DMS53 treated with DMSO at 0.1 percent for 48 hours (cell line): ENCODE data around the gene OMA1.

ENCODE experiments used
- DNase-seq: peaks from one replicate; lab custom pipeline; 2025; ENCODE audit not compliant: unreplicated experiment; lab: John Stamatoyannopoulos, UW

The OMA1 gene

GRCh38 chr1:58465825-58466629, 80.5 kb downstream of the OMA1 start:
- DNase-seq: no peak

- DNase-seq: no peak
Measured at GRCh38 chr1:58465176-58465575, 81.3 kb downstream of the OMA1 start.

DNA sequence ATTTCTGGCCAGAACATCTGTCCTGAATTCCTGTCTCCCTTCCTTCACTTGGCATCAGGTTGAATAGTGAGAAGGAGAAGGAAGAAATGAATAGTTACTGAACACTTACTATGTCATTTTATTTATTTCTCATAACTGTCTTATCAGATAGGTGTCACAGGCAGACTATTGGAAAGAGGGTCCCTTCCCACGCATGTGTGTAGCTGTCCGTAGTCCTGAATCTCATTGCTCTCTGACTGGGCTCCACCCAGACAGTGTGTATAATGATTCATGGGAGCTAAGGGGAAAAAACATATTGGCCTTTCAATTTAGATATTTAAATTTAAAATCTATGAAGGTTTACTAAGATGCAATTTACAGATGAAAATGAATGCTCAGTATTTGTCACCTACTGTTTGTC, 86.1 kb downstream of the OMA1 start:
- no peak for DNase-seq

GRCh38 chr1:58459911-58460310, 86.6 kb downstream of the OMA1 start:
- no peak for DNase-seq

DNA sequence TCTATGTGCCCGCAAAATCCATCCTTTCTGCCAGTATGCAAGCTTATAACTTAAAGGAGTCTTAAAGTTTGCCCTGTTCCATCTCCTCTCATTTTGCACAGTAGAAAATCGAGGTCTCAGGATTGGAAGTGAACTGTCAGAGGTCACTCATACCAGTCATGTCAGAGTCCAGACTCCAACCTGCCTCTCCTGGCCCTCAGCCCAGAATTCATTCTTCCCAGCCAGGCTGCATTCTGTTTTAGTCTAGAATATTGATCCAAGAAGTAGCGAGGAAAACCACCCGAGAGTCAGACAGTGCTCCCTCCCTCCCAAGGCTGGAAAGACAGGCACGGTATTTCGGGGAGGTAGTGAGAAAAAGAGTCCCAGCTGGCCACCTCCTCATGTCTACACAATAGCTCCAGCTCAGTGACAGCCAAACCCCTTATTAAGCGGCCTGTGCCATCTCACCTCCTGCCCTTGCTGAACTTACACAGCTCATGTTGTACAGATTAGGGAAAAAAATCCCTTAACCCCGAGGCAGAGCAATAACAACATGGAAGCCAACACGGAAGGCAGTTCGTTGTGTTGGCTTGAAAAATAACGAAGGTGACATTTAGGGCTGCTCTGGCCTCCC, 89.4 kb downstream of the OMA1 start:
- no peak for DNase-seq

DNA sequence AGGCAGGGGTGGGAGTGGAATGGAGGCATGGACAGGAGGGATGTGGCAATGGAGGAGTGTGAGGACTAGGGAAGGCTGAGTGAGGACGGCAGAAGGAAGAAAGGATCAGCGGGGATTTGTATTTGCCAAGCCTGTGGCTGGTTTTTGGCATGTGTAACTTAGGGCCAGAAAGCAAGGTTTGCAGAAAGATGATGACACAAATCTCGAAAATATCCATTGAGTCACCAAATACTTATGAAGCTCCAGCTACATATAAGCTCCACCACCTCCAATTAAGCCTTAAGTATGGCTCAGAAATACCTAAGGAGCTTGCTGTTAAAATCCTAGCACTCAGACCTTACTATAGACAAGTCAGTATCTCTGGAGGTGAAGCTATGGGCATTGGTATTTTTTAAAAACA, 90.1 kb downstream of the OMA1 start:
- no peak for DNase-seq

- no peak for DNase-seq
Measured at GRCh38 chr1:58454807-58455206, 91.7 kb downstream of the OMA1 start.

DNA sequence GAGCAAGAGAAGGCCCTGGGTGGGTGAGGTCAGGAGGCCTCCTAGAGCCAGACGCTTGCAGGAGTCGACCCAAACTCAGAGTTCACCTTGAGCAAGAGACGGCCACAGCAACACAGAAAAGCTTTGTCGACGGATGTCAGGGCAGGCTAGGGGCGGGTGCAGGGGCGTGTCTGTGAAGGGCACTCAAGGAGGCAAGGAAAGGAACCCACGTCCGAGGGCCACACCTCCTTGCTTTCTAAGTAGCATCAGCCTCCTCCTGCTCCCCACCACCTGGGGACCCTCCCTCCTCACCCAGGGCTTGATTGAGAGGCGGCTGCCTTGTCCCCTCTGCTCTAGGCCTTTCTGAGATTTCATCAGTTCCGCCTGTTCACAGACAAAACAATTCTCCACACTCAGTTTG, 92.1 kb downstream of the OMA1 start:
- DNase-seq: no peak

DNA sequence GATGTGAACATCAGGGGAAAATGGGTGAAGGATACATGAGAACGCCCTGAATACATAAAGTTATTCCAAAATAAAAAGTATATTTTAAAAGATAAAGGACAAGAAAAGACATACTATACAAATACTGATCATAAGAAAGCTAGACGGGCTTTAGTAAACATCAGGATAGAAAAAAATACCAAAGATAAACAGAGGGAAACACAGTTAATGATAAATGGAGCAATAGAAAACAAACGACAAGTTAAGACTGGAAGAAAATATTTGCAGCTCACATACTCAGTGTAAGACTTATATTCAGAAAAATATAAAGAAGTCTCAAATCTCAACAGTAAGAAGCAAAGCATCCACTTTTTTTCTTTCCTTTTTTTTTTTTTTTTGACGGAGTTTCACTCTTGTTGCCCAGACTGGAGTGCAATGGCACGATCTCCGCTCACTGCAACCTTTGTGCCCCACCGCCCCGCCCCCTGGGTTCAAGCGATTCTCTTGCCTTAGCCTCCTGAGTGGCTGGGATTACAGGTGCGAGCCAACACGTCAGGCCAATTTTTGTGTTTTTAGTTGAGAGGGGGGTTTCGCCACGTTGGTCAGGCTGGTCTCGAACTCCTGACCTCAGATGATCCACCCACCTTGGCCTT, 94.8 kb downstream of the OMA1 start:
- no peak for DNase-seq

DNA sequence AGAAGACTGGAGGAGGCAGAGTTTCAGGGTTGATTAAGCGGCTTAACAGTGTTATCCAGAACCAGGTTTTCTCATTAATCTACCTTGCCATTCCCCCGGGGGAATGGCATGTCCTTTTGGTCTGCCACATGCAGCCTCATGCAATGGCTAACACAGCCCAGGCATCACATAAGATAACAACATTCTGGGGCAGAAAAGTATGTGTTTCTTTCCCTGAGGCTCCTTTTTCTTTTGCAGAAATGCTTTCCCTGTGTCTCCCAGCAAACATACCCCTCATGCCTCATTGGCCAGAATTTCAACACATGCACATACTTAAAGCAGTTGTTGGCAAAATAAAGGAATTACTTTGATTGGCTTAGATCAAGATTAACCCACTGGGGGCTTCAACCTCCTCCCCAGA, 98.6 kb downstream of the OMA1 start:
- no peak for DNase-seq

DNA sequence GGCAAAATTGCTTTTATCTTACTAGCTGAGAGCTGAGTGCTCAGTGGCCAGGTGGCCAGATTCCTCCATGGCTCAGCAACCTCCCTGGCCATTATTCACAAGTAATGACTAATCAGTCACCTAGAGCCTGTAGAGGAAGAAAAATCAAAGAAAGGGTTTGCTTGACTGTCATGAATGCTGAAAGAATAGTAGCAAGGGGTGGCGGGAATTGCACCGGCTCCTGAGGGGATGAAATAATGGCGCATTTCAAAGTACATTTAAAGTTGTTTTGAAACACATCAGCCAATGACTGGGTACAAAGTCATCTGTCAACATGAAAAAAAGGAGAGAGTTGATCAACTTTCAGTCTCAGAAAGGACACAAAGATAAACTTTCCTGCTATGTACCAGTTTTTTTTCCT, 99.5 kb downstream of the OMA1 start:
- DNase-seq: no peak

DNA sequence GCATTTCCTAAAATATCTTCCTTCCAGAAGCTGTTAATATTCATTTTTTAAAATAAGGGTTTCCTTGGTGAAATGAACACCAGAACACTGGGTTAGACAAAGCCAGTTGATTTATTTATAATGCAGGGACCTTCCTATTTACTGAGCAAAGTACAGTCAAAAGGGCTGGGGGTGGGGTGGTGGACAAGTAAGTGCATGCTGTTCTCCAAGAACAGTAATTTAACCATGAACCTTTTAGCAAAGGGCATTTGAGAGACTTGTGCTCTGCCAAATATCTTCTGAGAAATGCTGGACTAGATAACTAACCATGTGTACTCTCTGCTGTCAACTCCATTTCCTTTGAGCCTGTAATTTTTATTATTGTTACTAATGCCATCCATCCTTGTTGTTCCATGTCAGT, 100.2 kb downstream of the OMA1 start:
- no peak for DNase-seq

DNA sequence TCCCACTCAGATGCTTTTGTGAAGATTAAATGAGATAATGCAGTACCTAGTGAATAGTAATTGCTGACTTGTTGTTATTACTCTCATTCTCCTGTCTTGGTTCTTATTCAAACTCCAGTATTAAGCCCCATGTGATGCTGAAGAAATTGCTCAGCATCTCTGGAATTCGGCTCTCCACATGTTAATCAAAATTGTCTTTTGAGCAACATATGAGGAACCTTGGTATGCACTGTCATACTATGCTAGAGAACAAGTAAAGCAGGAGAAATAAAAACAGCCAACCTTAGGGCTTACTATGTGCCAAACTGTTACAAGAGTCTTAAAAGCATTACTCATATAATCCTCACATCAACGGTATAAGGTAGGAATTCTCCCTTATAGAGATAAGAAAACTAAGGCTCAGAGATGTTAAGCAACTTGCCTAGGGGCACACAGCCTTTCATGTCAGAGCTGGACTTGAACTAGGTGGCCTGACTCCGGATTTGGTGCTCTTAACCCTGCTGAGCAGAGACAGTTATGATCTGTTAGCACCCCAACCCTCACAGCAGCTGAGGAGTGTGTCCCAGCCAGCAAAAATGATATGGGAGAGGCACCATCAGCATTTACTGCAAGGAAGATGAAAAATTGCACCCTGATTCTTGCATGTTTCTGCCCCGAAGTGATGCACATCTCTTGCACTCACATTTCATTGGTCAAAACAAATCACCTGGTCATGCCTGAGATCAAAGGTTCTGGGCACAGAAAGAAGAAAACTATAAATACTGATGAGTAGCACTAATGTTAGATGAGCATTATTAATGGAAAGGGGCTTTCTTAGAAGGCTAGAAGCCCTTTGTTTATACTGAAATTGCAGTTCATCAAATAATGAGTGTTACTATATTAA, 102.3 kb downstream of the OMA1 start:
- no peak for DNase-seq

DNA sequence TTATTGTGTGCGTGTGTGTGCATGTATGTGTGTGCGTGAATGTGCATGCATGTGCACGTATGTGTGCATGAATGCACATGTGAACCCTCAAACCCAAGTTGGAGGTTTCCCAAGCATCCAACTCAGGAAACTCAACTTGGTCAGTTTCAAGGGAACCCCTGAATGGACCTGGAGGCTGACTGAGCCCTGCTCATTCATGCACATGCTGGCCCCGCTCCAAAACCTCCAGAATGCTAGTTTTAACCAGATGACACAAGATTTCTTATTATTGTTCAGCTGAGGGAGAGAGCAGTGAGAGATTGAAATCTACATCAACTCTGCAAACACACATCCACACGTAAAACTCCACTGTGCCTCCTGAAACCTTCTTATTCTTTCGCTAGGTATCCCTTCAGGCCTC, 104.4 kb downstream of the OMA1 start:
- DNase-seq: no peak

GRCh38 chr1:58441699-58442098, 104.8 kb downstream of the OMA1 start:
- DNase-seq: no peak

DNA sequence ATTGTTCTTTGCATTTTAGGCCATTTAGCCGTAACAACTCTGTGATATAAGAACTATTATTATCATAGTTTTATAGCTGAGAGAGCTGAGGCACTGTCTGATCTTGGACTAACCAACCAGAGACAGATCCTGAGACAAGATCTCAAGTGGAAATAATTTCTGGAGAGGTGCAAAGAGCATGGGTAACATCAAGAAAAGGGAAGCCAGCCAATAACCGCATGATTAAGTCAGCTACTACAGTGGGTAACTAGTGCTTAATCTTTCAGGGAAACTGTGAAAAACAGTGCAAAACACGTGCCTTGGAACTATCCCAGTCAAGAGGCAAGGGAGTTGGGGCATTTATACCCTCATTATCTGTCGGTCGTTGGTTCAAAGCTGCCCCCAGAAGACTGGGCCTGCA, 105.8 kb downstream of the OMA1 start:
- DNase-seq: no peak

- no peak for DNase-seq
Measured at GRCh38 chr1:58439946-58440345, 106.6 kb downstream of the OMA1 start.

GRCh38 chr1:58438468-58438867, 108.1 kb downstream of the OMA1 start:
- DNase-seq: no peak

- DNase-seq: no peak
Measured at GRCh38 chr1:58437623-58438022, 108.9 kb downstream of the OMA1 start.

- DNase-seq: no peak
Measured at GRCh38 chr1:58436615-58437297, 109.8 kb downstream of the OMA1 start.

- no peak for DNase-seq
Measured at GRCh38 chr1:58435376-58435775, 111.2 kb downstream of the OMA1 start.
